Fibroblast of mammary gland (primary cell): ENCODE data around the gene SVIP.

Experiments used
- DNase-seq: peaks from one replicate; pipeline ENCODE4 v3.0.0-alpha.2; 2010; ENCODE audit warnings: low read depth
- H3K4me3 ChIP-seq: 2 replicates; pipeline ENCODE4 v1.5.1; 2011; ENCODE audit warnings: low read depth, mild to moderate bottlenecking, low read length, moderate library complexity; ENCODE audit not compliant: control insufficient read depth
- CTCF ChIP-seq: conservative IDR thresholded peaks from 2 replicates; pipeline ENCODE4 v1.5.1; 2011; ENCODE audit warnings: low read depth, low read length, inconsistent platforms; ENCODE audit not compliant: control insufficient read depth, insufficient read depth

Gene SVIP

GRCh38 chr11:22829231-22830081 is at the start of gene SVIP:
Gene SVIP (minus strand): TSS chr11:22829801. CDS start chr11:22829748, 53 bp downstream.
- peak within 1 kb of the TSS; percentile 76 for H3K4me3 ChIP-seq
- peak; percentile 78 for DNase-seq
- TF ChIP-seq CTCF = peak; percentile 41

- DNase-seq = no peak
- TF ChIP-seq CTCF = no peak
- H3K4me3 ChIP-seq = no peak overlapping the region
Measured at GRCh38 chr11:22878604-22879003, 49.0 kb upstream of the SVIP start.

GRCh38 chr11:22878039-22878438 is 48.4 kb upstream of the SVIP start:
- TF ChIP-seq CTCF = no peak
- no peak overlapping the region for H3K4me3 ChIP-seq
- no peak for DNase-seq

GRCh38 chr11:22875869-22876473 is 46.4 kb upstream of the SVIP start:
- peak; percentile 82 for DNase-seq

GRCh38 chr11:22869325-22869724 is 39.7 kb upstream of the SVIP start:
- no peak for DNase-seq
- no peak overlapping the region for H3K4me3 ChIP-seq
- TF ChIP-seq CTCF = no peak

More at GRCh38 chr11:22875869-22876473, 46.4 kb upstream of the SVIP start:
- TF ChIP-seq CTCF = peak; percentile 79
- no peak overlapping the region for H3K4me3 ChIP-seq

- no peak for TF ChIP-seq CTCF
- no peak within 1 kb of the TSS for H3K4me3 ChIP-seq
- no peak for DNase-seq
Measured at GRCh38 chr11:22860241-22860640, 30.6 kb upstream of the SVIP start, which contains the start of gene CCDC179. Gene CCDC179 (minus strand): TSS chr11:22860474. CDS start chr11:22860421, 53 bp downstream.
